ENCODE measurements around the gene DUOX1.

DUOX1 gene

DNA sequence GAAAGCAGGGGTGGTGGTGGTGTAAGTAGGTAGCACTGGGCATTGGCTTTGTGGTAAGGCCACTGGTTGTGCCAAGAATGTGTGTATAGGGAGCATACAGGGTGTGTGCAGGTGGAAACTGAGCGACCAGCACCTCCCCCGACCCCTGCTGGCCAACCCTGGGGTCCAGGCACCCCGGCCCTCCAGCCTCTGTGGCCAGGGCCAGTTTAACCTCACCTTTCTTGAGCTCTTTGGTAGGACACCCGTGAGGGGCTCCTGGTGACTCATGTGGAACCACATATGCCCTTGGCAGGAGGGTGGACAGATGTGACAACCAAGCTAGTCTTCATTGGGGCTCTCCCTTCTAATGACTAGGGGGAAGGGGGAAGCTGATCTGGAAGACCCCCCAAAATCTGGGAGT lies 38.5 kb downstream of the DUOX1 start:
- DNase-seq (ENCODE audit: low read depth, low spot score), result no peak

DNA sequence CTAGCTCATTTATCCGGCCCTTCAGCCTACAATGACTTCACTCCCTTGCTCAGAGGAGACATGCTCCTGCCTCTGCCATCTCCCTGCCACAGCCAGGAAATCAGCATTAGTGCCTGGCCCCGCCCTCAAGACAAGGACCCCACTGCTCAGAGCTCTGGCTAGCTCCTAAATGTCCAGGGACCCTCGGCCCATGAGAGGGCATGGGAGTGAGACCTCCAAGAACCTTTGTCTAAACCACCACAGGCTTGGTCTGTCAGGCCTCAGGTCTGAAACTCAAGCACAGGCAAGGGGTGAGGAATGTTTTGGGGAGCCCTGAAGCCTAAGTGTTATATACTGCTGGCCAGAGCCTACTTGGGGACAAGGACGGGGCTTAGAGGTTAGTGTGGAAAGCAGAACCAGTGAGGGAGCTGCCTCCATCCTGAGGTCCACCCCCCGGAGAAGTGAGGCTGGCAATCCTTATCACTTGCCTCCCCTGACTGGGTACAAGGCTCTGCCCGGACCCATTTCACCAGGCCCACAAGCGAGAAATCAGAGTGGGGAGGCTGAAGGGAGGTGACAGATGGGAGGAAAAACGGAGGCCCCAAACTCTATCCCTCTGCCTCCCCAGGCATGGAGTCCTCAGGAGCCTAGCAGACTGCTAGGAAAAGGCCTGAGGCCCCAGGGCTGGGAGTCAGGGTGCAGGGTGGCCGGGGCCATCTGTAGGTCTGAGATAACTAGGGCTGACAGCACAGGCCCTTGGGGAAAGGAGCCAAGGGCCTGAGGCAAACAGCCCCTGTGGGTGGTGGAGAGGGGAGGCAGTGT lies 39.2 kb downstream of the DUOX1 start:
- DNase-seq (ENCODE audit: low read depth, low spot score), result no peak

DNA sequence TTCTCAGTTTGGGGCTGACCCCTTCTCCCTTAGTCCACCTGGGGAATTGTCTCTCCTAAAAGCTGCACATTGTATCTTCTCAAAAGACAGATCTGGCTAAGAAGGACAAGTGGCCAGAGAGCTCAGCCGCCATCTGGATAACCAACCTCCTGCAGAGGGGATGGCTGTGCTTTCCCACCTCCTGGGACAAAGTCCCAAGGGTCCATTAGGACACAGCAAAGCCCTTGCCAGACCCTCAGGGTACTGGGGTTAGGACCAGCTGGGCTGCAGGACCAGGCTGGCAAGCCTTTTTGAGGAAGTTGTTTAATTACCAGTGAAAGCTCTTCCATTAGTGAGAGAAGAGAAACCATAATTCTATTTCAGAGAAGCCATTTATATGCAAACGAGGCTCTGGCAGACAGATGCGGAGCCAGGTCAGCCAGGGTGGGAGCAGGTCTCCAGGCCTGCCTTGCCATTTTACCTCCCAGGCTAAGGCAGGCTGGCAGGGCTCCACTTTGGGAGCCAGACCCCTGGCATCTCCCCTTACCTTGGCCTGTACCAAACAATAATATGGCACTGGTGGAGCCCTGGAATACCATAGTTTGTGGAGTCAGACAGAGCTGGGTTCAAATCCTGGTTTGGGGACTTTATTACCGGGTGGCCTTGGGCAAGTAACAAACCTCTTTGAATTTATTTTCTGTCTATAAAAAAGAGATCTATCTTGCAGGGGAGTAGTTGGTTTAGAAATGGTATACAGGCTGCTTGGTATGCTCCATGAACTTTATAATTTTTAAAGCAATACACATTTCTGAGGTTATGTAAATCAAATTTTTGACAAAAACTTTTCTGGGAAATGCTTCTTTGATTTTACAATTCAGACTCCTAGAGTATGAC lies 40.0 kb downstream of the DUOX1 start:
- no peak for DNase-seq (ENCODE audit: low read depth, low spot score)

DNA sequence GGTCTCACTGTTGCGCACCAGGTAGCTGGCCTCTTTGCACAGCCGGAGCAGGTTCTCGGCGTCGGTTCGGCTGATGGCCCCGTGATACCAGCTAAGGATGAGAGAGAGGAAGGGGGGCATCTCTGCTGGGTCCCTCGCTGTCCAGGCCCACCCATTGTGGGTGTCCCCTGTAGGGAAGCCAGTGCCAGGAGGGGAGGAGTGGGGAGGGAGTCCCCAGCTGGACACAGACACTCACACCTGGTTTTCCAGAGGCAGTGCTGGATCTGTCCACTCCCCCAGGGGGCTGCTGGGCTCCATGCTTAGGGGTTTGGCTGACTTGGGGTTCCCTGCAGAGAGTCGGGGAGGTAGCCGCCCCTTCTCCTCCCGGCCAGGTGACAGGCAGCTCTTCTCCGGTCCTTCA lies 42.1 kb downstream of the DUOX1 start:
- no peak for DNase-seq (ENCODE audit: low read depth, low spot score)

DNA sequence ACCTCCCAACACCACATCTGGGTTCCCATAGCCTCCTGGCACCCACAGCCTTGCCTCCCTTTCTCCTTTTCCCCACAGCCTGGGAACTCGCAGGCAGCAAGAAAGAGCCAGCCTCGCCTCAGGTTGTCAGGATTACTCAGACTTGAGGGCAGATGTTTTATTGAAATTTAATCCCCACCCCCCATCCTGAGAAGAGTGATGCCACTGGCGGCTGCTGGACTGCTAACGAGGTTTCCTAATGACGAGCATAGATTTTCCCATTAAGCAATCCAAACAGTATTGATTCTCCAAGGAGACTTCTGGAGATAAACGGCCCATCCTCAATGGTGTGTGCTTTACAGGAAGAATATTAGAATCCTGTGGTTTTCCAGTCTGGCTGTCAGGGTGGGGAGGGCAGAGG lies 44.3 kb downstream of the DUOX1 start:
- no peak for DNase-seq (ENCODE audit: low read depth, low spot score)

DNA sequence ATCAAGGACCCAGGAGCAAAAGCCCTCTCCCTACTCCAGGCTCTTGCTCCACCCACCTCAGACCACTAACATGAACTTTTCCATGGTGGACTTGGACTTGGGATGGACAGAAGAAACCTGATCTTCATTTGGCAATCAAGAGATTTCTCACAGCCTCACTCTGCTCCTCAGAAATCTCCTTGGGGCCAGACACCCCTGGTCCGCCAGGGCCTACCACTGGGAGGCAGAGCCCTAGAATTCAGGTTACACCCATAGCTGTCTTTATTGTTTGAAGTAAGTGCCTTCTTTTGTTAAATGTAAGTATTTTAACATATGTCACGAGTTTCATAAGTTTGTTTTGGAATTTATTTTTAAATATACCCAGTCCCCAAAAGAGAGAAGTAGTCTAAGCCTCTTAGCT lies 44.8 kb downstream of the DUOX1 start:
- no peak for DNase-seq (ENCODE audit: low read depth, low spot score)

DNA sequence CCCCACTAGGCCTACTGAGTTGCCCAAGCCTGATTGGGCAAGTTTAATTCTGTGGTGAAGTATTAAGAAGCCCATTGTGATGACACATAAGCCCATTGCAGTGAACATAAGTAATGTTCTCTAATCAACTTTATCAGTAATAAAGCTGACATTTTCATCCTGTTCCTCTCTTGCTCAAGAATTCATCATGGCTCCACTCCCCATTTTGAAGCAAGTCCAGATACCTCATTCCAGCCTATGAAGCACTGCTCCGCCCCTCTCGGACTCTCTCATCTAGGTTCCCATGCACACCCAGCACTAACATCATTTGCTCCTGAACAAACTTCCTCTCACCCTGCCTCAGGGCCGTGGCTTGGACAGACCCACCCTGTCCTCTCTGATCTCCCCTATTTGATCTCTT lies 47.5 kb downstream of the DUOX1 start:
- DNase-seq (ENCODE audit: low read depth, low spot score), result no peak

DNA sequence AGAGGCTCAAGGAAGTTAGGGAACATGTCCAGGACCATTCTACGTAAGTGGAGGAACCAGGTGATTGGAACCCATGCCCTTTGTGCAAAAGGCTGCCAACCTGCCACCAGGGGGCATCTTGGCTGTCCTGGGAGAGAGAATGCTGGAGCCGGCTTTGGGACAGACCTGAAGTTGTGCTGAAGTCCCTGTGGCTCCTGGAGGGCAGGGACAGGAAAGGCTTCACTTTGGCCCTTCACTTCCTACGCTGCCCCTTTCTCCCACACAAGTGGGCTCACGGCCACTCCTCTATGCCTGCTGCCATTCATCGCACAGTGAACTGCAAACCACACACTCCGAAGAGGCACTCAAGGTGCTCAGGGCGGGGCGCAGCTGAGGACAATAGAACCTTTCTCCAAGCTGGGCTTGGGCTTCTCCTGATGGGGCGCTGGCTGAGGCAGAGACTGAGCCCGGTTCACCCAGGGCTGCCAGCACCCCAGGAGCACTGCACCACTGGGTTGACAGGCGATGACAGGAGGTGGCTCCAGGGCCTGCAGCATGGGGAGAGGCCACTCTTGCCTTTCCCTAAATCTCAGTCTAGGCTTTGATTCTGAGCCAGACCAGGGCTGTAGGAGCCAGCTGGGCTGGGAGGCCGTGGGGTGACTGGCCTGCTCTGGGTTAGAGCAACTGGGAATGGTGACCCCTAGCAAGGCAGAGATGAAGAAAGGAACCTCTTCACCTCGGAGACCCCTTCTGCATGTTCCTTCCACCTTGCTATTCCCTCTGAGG lies 49.6 kb downstream of the DUOX1 start:
- DNase-seq (ENCODE audit: low read depth, low spot score), result no peak

DNA sequence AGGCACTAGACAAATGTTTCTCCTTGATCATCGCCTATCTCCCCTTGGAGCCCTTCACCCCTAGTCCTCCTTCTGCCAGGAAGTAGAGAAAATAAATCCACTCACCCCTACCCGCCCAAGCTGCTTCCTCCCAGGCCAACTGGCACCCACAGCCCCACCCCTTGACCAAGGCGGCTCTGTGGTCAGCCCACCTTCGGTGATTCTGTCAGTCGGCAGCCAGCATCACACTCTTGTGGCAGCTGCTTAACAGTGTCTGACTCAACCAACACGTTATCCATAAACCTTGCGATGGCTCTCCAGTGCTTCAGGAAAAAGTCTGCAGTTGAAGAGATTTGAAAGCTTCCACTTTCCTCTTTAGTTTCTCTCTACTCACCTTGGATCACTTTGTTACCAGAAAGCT lies 50.4 kb downstream of the DUOX1 start:
- DNase-seq (ENCODE audit: low read depth, low spot score), result no peak

DNA sequence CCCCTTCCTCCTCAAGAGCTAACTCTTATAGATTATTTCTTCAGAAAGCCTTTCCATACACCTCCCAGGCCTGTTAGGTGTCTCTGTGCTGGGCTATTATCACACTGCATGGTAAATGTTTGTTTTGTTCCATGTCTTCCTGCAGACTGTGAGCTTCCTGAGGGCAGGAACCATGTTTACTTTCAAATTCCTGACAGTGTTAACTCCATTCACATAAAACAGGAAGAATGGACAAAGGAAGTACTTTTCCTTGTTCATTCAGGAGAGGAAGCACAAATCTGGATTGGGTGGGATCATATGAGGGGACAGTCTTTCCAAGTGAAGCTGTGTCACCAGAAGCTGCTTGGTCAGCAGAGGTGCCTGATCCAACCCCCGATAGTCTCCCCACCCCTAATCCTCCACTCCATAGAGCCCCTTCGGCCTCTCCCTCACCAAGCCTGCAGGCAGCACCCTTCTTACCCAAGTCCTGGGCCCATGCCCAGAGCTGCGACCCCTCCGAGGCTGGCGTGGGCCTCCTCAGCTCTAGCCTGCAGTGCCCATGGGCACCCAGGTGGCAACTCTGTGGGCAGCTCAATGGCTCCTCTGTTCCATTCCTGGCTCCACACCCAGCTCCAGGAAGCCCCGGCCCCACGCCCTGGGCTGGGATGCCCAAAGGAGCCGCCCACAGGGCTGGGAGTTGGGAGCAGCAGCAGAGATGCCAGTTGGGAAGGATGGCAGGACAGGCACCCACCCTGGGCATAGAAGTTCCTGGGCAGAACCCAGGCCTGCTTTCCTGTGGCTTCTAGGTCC lies 51.0 kb downstream of the DUOX1 start:
- no peak for DNase-seq (ENCODE audit: low read depth, low spot score)

DNA sequence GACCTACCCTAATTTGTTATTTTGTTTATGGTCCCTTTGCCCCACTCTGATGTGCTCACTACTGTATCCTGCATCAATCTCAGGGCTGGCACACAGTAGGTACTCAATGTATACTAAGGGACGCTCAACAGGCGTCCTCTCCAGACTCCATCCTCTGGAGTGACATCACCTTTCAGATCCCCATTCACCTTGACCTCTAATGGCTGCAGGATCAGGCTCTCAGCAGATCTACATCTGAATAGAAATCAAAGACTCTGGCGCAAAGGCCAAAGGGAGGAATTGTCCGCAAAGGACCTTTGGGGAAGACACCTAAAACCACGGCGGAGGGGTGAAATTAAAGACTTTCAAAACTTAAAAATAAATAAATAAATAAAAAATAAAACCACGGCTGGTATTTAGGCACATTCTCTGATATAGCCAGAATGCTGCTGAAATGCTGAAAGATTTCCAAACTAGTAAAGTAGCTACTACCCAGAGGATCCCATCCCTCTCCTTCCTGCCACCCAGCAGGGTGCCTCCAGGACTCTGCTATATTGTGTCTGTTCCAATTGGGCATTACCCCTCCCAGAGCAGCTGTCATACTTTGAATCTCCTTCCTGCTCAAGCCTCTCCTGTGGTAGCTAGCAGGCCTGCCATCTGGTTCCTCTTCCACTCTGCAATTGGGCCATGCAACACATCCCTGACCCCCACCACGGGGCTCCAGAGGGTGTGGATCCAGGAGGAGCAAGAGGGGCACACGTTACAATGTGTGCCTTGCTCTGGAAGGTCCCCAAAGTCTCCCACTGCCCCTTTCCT lies 51.9 kb downstream of the DUOX1 start:
- DNase-seq (ENCODE audit: low read depth, low spot score), result no peak

DNA sequence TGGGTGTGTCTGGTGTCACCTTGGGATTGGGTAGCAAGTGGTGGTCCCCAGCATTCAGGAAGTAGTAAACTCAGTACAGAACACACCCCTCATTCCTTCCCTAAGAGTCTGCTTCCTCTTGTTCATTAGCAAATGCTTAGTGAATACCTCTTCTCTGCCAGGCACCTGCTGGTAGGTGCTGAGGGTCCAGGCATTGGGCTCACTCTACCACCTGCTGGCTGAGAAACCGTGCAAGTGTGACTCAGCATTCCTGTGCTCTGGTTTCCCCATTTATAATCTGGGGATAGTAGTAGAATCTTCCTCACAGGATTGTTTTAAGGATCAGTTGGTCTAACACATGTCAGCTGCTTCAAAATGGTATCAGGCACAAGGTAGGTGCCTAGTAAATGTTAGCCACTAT lies 53.2 kb downstream of the DUOX1 start:
- DNase-seq (ENCODE audit: low read depth, low spot score), result no peak

DNA sequence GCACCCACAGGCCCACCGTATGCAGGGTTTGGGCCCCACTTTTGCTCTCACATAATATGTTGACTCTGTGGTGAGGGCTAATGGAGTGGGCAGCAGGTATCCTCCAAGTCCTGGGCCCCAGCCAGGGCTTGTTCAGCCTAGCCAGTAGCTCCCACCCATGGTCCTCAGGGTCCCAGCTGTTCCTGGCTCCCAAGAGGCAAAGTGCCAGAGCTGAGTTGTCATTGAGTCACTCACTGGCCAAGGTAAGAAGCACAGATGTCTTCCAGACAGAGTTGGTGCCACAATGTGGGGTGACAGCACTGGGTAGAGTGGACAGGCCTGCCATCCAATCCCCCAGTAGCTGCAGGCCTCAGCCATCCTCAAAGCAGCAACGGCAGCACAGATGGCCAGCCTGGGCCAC lies 53.7 kb downstream of the DUOX1 start:
- no peak for DNase-seq (ENCODE audit: low read depth, low spot score)

DNA sequence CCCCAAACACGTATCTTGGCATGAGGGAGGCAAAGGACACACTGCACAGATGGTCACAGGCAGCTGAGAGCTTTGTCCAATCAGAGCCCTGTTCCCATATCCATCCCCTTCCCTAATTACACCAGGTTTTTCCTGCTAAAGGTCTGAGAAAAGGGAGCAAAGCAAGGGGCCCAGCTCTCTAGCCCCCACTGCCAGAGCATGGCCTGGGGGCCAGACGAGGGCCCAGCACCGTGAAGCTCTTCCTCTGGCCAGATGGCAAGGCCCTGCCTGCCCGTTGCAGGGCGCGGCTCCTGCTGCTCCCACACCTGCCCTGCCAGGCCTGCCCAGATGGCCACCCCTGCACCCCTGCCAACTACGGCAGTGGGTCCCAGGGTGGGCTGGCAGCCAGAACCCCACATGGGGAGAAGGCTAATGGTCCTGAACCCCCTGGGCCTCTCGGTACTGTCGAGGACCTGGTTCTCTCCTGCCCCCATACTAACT lies 54.8 kb downstream of the DUOX1 start:
- DNase-seq (ENCODE audit: low read depth, low spot score), result no peak

DNA sequence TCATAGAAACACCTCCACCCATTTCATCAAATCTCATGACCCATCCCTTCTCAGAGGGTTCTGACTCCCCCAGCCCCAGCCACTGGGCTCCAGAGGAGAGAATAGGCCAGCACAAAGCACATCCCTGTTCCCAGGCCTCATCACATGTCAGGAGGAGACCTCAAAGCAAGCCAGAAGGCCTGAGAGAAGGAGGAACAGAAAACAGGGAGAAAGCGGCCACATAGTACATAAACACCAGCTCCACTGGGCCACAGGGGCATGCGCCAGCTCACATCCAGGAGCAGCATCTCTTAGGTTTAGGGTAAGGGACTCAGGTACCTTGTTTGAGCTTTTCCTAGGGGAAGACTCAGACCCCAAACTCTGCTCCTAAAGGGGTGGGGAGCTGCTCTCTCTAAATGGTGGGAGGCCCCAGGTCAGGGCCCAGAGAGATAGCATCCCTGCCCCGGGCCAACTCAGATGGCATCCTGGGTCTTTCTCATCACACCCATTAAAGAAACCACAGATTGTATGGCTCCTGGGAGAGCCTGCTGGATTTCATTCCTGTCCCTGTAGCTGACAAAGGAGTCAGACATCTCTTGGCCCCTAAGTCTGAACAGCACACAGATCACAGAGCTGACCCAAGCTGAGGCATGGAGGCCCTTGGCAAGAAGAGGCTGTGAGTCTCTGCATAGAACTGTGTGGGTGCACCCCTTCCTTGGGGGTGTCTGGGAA lies 55.4 kb downstream of the DUOX1 start:
- DNase-seq (ENCODE audit: low read depth, low spot score), result no peak

DNA sequence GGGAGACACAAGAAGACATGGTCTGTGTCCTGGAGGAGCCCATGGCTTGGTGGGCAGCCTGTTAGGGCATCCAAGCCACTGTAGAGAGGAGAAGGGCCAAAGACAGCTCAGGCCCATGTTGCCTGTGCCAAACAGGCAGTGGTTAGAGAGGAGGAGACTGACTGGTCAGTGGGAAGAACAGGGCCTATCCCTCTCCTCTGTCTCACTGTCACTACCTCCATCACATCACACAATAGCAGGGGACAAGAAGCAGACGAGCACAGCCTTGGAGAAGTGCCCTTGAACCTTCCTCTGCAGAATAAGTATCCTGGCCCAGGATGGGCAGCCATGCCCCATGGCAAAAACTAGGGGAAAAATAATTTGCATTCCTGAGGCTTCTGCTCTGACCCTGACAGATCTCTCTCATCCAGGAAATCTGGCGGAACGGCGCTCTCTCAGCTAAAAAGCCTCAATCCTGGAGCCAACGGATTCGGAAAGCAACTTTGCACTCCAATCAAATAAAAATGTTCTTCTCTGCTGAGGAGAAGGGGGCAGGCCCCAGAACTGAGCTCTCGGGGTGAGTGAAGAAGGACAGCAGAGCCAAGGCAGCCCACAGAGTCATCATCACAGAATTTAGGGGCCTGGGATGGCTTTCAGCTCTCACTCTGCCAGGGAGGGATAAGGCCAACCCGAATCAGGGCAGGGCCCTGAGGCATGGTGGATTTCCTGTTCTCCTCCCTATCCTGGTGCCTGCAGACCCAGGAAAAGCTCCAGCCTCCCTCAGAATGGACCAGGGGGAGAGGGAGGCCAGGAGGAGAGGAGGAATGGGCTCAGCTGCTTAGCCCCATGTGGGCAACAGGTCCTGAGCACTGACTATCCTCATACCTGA lies 56.3 kb downstream of the DUOX1 start:
- no peak for DNase-seq (ENCODE audit: low read depth, low spot score)

DNA sequence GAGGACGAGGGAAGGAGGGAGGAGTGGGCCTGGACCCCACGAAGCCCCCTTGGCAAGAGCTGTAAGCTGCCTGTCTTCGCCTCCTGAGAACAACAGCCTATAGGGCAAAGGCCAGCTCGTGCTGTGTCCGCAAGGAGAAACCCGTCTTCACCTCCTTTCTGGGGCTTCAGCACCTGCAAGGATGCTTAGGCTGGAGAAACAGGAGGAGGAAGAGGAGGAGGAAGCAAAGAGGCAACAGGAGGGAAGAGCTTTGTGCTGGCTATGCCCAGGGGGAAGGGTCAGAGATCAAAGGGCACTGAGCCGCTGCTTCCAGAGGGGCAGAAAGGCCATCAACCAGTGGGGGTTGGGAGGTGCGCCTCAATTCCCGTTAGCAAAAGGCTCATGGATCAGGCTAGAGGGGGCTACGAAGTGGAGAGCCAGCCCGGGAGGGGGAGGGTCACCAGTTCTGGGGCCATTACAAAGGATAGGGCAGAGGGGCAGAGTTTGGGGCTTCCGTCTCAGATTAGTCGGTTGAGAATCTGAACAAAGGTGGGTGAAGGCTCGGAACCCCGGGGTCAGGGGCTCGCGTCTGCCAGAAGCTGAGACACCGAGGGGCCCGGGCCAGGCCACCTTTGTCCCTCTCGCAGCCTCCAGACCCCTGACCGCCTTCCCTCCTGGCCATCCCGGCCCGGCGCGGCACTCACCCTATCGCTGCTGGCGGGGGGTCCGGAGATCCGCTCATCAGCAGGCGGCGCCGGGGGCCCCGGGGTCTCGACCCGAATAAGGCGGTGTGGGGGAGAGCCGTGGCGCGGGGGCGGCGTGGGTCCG lies 57.2 kb downstream of the DUOX1 start:
- no peak for DNase-seq (ENCODE audit: low read depth, low spot score)

DNA sequence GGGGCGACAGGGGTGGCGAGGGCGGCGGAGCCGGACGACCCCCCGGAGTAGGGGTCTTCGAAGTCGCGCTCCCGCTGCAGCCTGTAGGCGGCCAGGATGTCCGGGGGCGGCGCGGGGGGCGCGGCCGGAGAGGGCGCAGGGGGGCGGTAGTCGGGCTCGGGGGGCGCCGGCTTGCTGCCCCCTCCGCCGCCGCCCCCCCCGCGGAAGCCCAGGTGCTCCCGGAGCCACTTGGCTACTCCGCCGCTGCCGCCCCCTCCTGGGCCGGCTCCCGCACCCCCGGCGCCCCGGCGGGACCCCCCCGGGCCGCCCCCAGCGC lies 57.7 kb downstream of the DUOX1 start:
- no peak for DNase-seq (ENCODE audit: low read depth, low spot score)

All from iPS DF 19.7 (cell line).